HEK293 (cell line): Measurements from ENCODE around the gene SH2D1B.

ENCODE experiments used
- CTCF ChIP-seq: fragments of 450-650 bp; formaldehyde crosslinking; IDR thresholded peaks from 2 replicates; pipeline ENCODE4 v1.5.1; 2016; ENCODE audit warnings: missing biosample characterization, missing genetic modification characterization
- KLF10 ChIP-seq: fragments of 450-650 bp; IDR thresholded peaks from 2 replicates; pipeline ENCODE4 v1.5.1; 2018; ENCODE audit warnings: missing biosample characterization, mild to moderate bottlenecking, missing genetic modification characterization
- YY1 ChIP-seq: fragments of 450-650 bp; formaldehyde crosslinking; IDR thresholded peaks from 2 replicates; pipeline ENCODE4 v1.5.1; 2018; ENCODE audit warnings: missing biosample characterization, missing genetic modification characterization
- ZNF174 ChIP-seq: fragments of 450-650 bp; formaldehyde crosslinking; IDR thresholded peaks from 2 replicates; pipeline ENCODE4 v1.5.0; 2017; ENCODE audit warnings: missing biosample characterization, mild to moderate bottlenecking, missing genetic modification characterization
- ZNF274 ChIP-seq, 2 experiments: fragments of 200-500 bp in 1 of 2; fragments of 450-650 bp in 1 of 2; sonication (Bioruptor generic) in 1 of 2; formaldehyde crosslinking in 1 of 2; IDR thresholded peaks; 2 replicates each; pipeline versions ENCODE4 v1.5.1 to v1.6.1; 2014 to 2016; ENCODE audit warnings: borderline replicate concordance in 1 of 2, inconsistent platforms in 1 of 2, low read length in 1 of 2, missing biosample characterization in 1 of 2, missing genetic modification characterization in 1 of 2
- ZNF510 ChIP-seq: fragments of 450-650 bp; formaldehyde crosslinking; IDR thresholded peaks from 2 replicates; pipeline ENCODE4 v1.5.1; 2018; ENCODE audit warnings: mild to moderate bottlenecking, missing genetic modification characterization, missing biosample characterization; ENCODE audit not compliant: insufficient replicate concordance
- ZNF513 ChIP-seq: fragments of 450-650 bp; IDR thresholded peaks from 2 replicates; pipeline ENCODE4 v1.5.1; 2018; ENCODE audit warnings: missing biosample characterization, missing genetic modification characterization
- ZNF596 ChIP-seq: fragments of 450-650 bp; IDR thresholded peaks from 2 replicates; pipeline ENCODE4 v1.5.0; 2018; ENCODE audit warnings: missing biosample characterization, mild to moderate bottlenecking, missing genetic modification characterization, moderate library complexity
- ZNF610 ChIP-seq: fragments of 450-650 bp; formaldehyde crosslinking; IDR thresholded peaks from 2 replicates; pipeline ENCODE4 v1.5.1; 2016; ENCODE audit warnings: missing biosample characterization, missing genetic modification characterization, borderline replicate concordance
- TF ChIP-seq, protein P1 (sequence below): fragments of 450-650 bp; formaldehyde crosslinking; optimal IDR thresholded peaks from 2 replicates; pipeline ENCODE3; 2016; ENCODE audit warnings: missing biosample characterization, mild to moderate bottlenecking, missing genetic modification characterization

DNA sequence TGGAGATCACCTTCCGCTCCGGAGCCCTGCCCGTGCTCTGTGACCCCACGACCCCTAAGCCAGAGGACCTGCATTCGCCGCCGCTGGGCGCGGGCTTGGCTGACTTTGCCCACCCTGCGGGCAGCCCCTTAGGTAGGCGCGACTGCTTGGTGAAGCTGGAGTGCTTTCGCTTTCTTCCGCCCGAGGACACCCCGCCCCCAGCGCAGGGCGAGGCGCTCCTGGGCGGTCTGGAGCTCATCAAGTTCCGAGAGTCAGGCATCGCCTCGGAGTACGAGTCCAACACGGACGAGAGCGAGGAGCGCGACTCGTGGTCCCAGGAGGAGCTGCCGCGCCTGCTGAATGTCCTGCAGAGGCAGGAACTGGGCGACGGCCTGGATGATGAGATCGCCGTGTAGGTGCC is 44.9 kb downstream of the SH2D1B start:
- TF ChIP-seq ZNF510 (tag by site-specific recombination) = no peak
- TF ChIP-seq, protein P1, sequence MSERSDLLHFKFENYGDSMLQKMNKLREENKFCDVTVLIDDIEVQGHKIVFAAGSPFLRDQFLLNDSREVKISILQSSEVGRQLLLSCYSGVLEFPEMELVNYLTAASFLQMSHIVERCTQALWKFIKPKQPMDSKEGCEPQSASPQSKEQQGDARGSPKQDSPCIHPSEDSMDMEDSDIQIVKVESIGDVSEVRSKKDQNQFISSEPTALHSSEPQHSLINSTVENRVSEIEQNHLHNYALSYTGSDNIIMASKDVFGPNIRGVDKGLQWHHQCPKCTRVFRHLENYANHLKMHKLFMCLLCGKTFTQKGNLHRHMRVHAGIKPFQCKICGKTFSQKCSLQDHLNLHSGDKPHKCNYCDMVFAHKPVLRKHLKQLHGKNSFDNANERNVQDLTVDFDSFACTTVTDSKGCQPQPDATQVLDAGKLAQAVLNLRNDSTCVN (tag by site-specific recombination) = no peak
- TF ChIP-seq ZNF596 (tag by site-specific recombination) = no peak
- no peak for TF ChIP-seq CTCF
- no peak for TF ChIP-seq KLF10
- no peak for TF ChIP-seq YY1 (tag by site-specific recombination)
- no peak for TF ChIP-seq ZNF513
- no peak for TF ChIP-seq ZNF174 (tag by site-specific recombination)
- no peak for TF ChIP-seq ZNF610 (tag by site-specific recombination)
- TF ChIP-seq ZNF274 (IDR thresholded peaks at IDR 0.05; ENCODE audit: low read length) = no peak
- no peak for TF ChIP-seq ZNF274 (tag by site-specific recombination; IDR thresholded peaks at IDR 0.05; ENCODE audit: borderline replicate concordance)
